ENCODE measurements around the gene HDLBP.

HDLBP gene

GRCh38 chr2:241316825-241317224, 1.4 kb upstream of the HDLBP start:
- no peaks in the 10 kb centered on the region for H3K27me3 ChIP-seq (ENCODE audit: low read depth, low read length)
- H3K9ac ChIP-seq (ENCODE audit: low read length): peak overlapping the region; percentile 99
- H3K4me3 ChIP-seq (ENCODE audit: low read length): peak overlapping the region; percentile 100
- peaks cover 96% of the 10 kb centered on the region for H3K79me2 ChIP-seq (ENCODE audit: low read length)
- H3K36me3 ChIP-seq (replicated peaks; ENCODE audit: low read depth, low read length): peaks cover 11% of the 10 kb centered on the region
- TF ChIP-seq CTCF (IDR thresholded peaks at IDR 0.05; ENCODE audit: low read depth, low read length) (no peak), EZH2phosphoT487 (IDR thresholded peaks at IDR 0.05; ENCODE audit: low read depth) (no peak)
- peak overlapping the region; percentile 79 for H3K27ac ChIP-seq (ENCODE audit: low read length)
- H2AFZ ChIP-seq (ENCODE audit: low read depth, low read length): no peak overlapping the region
- peaks cover 41% of the 10 kb centered on the region for H3K4me1 ChIP-seq (ENCODE audit: low read length)
- H4K20me1 ChIP-seq (ENCODE audit: insufficient read depth, low read length): peaks cover 64% of the 10 kb centered on the region
- peak overlapping the region; percentile 98 for H3K4me2 ChIP-seq (ENCODE audit: low read length)
- no peaks in the 10 kb centered on the region for H3K9me3 ChIP-seq (ENCODE audit: insufficient read depth, low read length)

GRCh38 chr2:241315879-241316631, 583 bp upstream of the HDLBP start, which contains the start of gene SEPTIN2:
TSS of gene SEPTIN2 (plus strand) at chr2:241315925. CDS start at chr2:241324233, 8,308 bp downstream.
- no peaks in the 10 kb centered on the region for H3K27me3 ChIP-seq (ENCODE audit: low read depth, low read length)
- peaks cover 41% of the 10 kb centered on the region for H3K4me1 ChIP-seq (ENCODE audit: low read length)
- H3K4me2 ChIP-seq (ENCODE audit: low read length): peak within 1 kb of the TSS; percentile 98
- H3K4me3 ChIP-seq (ENCODE audit: low read length): peak within 1 kb of the TSS; percentile 100
- H4K20me1 ChIP-seq (ENCODE audit: insufficient read depth, low read length): peaks cover 64% of the 10 kb centered on the region
- no peaks in the 10 kb centered on the region for H3K9me3 ChIP-seq (ENCODE audit: insufficient read depth, low read length)
- peaks cover 96% of the 10 kb centered on the region for H3K79me2 ChIP-seq (ENCODE audit: low read length)
- H2AFZ ChIP-seq (ENCODE audit: low read depth, low read length): peak within 1 kb of the TSS; percentile 95; the same call in 1 of the 2 replicates
- H3K36me3 ChIP-seq (replicated peaks; ENCODE audit: low read depth, low read length): peaks cover 11% of the 10 kb centered on the region
- peak within 1 kb of the TSS; percentile 100 for H3K9ac ChIP-seq (ENCODE audit: low read length)
- TF ChIP-seq CTCF (IDR thresholded peaks at IDR 0.05; ENCODE audit: low read depth, low read length) (no peak), EZH2phosphoT487 (IDR thresholded peaks at IDR 0.05; ENCODE audit: low read depth) (no peak)
- H3K27ac ChIP-seq (ENCODE audit: low read length): peak within 1 kb of the TSS; percentile 97

DNA sequence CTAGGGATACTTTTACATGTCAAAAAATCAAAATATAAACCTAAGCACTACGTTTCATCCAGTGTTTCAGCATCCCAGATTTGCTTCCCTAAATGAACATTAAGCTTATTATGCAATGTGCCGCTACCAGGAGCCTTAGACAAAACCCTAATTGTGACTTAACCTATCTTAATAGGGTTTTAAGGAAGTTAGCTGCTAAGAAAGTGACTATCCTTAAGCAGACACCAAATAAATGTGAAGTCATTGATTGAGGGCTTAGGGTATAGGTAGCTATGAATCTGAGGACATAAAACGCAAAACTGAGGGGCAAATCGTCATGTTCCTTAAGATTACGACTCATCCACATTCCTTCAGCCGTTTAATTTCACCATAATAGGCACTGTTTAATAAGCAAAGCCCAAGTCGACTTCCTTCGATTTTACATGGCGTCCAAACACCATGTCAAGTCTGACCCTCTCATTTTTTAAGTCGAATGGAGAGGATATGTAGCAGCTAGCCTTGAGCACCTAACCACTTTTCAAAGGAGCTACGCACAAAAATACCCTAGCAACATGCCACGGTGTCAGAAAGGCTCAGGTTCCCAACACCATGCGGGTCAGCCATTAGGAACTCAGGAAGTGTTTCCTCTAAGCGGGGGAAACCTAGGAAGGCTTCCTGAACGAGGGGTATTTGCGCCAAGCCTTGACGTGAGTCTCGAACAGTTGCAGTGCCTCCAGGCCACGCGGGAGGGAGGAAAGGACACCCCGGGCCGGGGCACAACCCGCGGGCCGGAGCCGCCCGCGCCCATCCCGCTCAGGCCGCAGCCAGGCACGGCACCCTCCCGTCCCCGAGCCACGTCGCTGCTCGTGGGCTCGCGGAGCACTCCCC, 1.0 kb downstream of the HDLBP start:
- H3K4me1 ChIP-seq (ENCODE audit: low read length): peaks cover 47% of the 10 kb centered on the region
- peaks cover 96% of the 10 kb centered on the region for H3K79me2 ChIP-seq (ENCODE audit: low read length)
- H3K9me3 ChIP-seq (ENCODE audit: insufficient read depth, low read length): no peaks in the 10 kb centered on the region
- H3K36me3 ChIP-seq (replicated peaks; ENCODE audit: low read depth, low read length): peaks cover 7% of the 10 kb centered on the region
- H3K27me3 ChIP-seq (ENCODE audit: low read depth, low read length): no peaks in the 10 kb centered on the region
- H3K4me2 ChIP-seq (ENCODE audit: low read length): peak overlapping the region; percentile 86
- H3K4me3 ChIP-seq (ENCODE audit: low read length): peak overlapping the region; percentile 97
- peaks cover 63% of the 10 kb centered on the region for H4K20me1 ChIP-seq (ENCODE audit: insufficient read depth, low read length)
- no peak overlapping the region; the same call in 1 of the 2 replicates for H2AFZ ChIP-seq (ENCODE audit: low read depth, low read length)
- H3K9ac ChIP-seq (ENCODE audit: low read length): peak overlapping the region; percentile 100
- TF ChIP-seq EZH2phosphoT487 (IDR thresholded peaks at IDR 0.05; ENCODE audit: low read depth) (no peak), CTCF (IDR thresholded peaks at IDR 0.05; ENCODE audit: low read depth, low read length) (no peak)
- H3K27ac ChIP-seq (ENCODE audit: low read length): peak overlapping the region; percentile 97

Measured in OCI-LY3 (cell line).